Gastroesophageal sphincter (tissue), 4 donors: ENCODE measurements around the gene LYRM4. TPM values are rescaled to one million over a fixed set of nuclear protein-coding genes. Genes with fewer than 3 reads are reported as not detected.

ENCODE experiments used
- ATAC-seq: fragments of 150-250 bp; one replicate; pipeline ENCODE4 v1.9.1; 2016; ENCODE audit warnings: mild to moderate bottlenecking, moderate library complexity
- H3K27ac ChIP-seq, 4 donors: fragments of 200-600 bp; sonication (generic) in 3 of 4; 1 replicate in 3 of 4; 2 replicates in 1 of 4; pipeline ENCODE4 v1.5.1; 2016 to 2019
- H3K27me3 ChIP-seq: fragments of 200-600 bp; sonication (generic); one replicate; pipeline ENCODE4 v1.5.1; 2019
- H3K36me3 ChIP-seq, 2 donors: fragments of 200-600 bp; sonication (generic); one replicate each; pipeline ENCODE4 v1.5.1; 2019; ENCODE audit warnings: control low read depth in 1 of 2
- H3K4me1 ChIP-seq, 3 donors: fragments of 200-600 bp; sonication (generic); 1 replicate in 2 of 3; 2 replicates in 1 of 3; pipeline ENCODE4 v1.5.1; 2016 to 2019; ENCODE audit warnings: control low read depth in 2 of 3
- H3K4me3 ChIP-seq, 2 donors: fragments of 200-600 bp; sonication (generic); one replicate each; pipeline ENCODE4 v1.5.1; 2019; ENCODE audit warnings: mild to moderate bottlenecking in 1 of 2, moderate library complexity in 1 of 2
- H3K9me3 ChIP-seq, 3 donors: fragments of 200-600 bp; sonication (generic); one replicate each; pipeline ENCODE4 v1.5.1; 2017 to 2019; ENCODE audit warnings: control low read depth in 2 of 3
- CTCF ChIP-seq, 4 experiments: fragments of 200-600 bp in 2 of 4; fragments of 450-650 bp in 2 of 4; sonication (generic) in 1 of 4; IDR thresholded peaks; one replicate each; pipeline ENCODE4 v1.5.1; 2017 to 2019; ENCODE audit warnings: antibody characterized with exemption in 4 of 4, mild to moderate bottlenecking in 2 of 4, moderate library complexity in 2 of 4
- EP300 ChIP-seq: sonication (generic); formaldehyde crosslinking; IDR thresholded peaks from one replicate; pipeline ENCODE4 v1.6.1; 2017; ENCODE audit warnings: antibody characterized with exemption, mild to moderate bottlenecking
- POLR2A ChIP-seq, 2 donors: fragments of 450-650 bp; IDR thresholded peaks; one replicate each; pipeline ENCODE4 v1.6.1; 2017; ENCODE audit warnings: antibody characterized with exemption in 2 of 2, mild to moderate bottlenecking in 2 of 2, moderate library complexity in 1 of 2
- POLR2AphosphoS5 ChIP-seq: sonication (generic); formaldehyde crosslinking; IDR thresholded peaks from one replicate; pipeline ENCODE4 v1.6.1; 2017; ENCODE audit warnings: antibody characterized with exemption
- WGBS, 2 donors: methylation state at CpG; one replicate each; pipeline ENCODE4 v1.1.5; 2018; ENCODE audit warnings: low coverage in 1 of 2; 5-methylcytosine and 5-hydroxymethylcytosine counted together
- total RNA-seq, 4 donors: library from RNA; depleted of rRNA; stranded (reverse); fragments of >200 nt; gene quantifications; one replicate each; pipeline ENCODE4 v1.1.0, GENCODE V29; 2016

The LYRM4 gene
- total RNA-seq, 4 donors from 2014 or later: 16.4 to 27.9 (median 20.5) TPM

DNA sequence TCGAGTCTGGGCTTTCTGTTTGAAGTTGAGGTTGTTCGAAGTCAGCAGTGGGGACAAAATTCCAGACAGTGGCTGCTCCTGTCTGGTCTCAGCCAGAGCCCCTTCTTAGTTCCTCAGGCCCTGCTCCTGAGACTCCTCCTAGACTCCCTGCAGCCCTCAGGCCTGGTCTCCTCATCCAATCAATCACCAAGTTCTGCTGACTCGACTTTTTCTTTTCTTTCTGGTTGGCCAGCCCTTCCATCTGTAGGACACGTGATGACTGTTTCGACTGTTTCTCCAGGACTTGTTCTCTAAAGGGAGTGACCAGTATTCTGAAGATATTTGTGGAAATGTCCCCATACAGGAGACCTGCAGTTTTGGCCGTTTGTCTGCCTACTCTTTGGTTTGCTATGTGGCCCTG, 156.1 kb downstream of the LYRM4 start:
- Histone ChIP-seq H3K4me1 (no peaks in the 10 kb centered on the region), H3K4me3 (no peak overlapping the region), H3K9me3 (no peaks in the 10 kb centered on the region), H3K36me3 (peaks cover 0 to 21% of the 10 kb centered on the region in 2 donors), H3K27ac (no peak overlapping the region), H3K27me3 (no peaks in the 10 kb centered on the region)
- no peak for TF ChIP-seq EP300
- no peak for TF ChIP-seq POLR2A (IDR thresholded peaks at IDR 0.05)
- TF ChIP-seq CTCF (IDR thresholded peaks at IDR 0.05): no peak
- TF ChIP-seq POLR2AphosphoS5: no peak
- 76 to 95% methylated on average over 3 to 5 of the region's 6 CpGs for WGBS, 2 donors
- ATAC-seq: no peak

DNA sequence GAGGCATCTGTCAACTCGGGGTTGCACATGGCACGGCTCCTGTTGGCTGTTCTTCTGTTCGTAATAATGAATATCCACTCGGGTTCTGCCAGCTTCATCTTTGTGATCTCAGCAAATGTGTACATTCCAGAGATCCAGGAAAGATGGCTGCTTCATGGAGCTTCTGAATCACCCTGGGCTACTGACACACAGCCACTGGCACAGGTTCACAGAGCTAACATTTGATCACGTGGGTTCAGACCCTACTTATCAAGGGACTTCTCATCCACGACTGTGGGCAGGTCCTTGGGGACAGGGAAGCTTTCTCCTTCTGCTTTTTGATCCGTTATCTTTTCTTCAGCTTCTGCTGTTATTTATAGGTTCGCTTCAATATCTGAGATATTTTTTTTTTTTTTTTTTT, 157.5 kb downstream of the LYRM4 start:
- TF ChIP-seq EP300: no peak
- TF ChIP-seq POLR2AphosphoS5: no peak
- TF ChIP-seq POLR2A (IDR thresholded peaks at IDR 0.05): no peak
- TF ChIP-seq CTCF (IDR thresholded peaks at IDR 0.05): no peak
- no peak overlapping the region for H3K4me3 ChIP-seq
- peaks cover 0 to 9% of the 10 kb centered on the region in 2 donors for H3K36me3 ChIP-seq
- no peak for ATAC-seq
- no peak overlapping the region for H3K27ac ChIP-seq
- H3K27me3 ChIP-seq: no peaks in the 10 kb centered on the region
- whole genome bisulfite sequencing, 2 donors: 79 to 86% methylated on average over 8 of the region's 8 CpGs
- no peaks in the 10 kb centered on the region for H3K4me1 ChIP-seq
- no peaks in the 10 kb centered on the region for H3K9me3 ChIP-seq

DNA sequence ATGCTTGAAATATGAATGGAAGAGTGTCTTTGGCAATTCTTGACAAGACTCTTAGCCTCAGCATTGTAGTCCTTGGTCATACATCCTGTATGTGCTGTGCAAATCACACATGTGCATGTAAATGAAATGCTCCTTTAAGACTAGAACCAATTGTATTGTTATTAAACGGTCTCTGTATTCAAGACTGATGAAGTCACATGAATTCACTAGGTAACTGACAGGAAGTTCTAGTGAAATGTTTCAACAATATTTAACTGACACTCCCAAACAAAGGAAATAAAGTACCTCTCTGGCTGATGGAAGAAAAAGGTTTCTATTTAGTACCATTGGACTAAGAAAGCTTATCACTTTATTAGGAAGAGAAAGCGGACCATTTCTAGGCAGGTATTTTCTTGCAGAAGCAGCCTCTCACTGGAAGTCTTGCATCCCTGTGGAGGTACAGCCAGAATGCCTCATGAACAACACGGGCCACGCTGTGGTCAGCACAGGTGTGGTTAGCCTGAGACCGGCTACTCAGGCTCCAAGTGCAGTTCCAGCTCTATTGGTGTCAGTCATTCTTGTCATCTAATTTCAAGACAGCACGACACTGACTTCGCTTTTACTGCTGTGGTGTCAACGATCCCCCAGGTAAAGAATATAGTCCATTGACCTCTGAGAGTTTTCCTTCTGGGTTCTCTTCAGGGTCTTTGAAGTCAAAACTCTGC, 158.3 kb downstream of the LYRM4 start:
- ATAC-seq: no peak
- no peaks in the 10 kb centered on the region for H3K9me3 ChIP-seq
- H3K4me3 ChIP-seq: no peak overlapping the region
- peaks cover 0 to 5% of the 10 kb centered on the region in 2 donors for H3K36me3 ChIP-seq
- H3K4me1 ChIP-seq: no peaks in the 10 kb centered on the region
- WGBS, 2 donors: 85 to 88% methylated on average over 6 to 8 of the region's 8 CpGs
- no peak for TF ChIP-seq POLR2AphosphoS5
- no peak for TF ChIP-seq EP300
- TF ChIP-seq POLR2A (IDR thresholded peaks at IDR 0.05): no peak
- no peak for TF ChIP-seq CTCF (IDR thresholded peaks at IDR 0.05)
- H3K27ac ChIP-seq: no peak overlapping the region
- H3K27me3 ChIP-seq: no peaks in the 10 kb centered on the region

- Histone ChIP-seq H3K27ac (no peak overlapping the region), H3K4me3 (no peak overlapping the region), H3K27me3 (no peaks in the 10 kb centered on the region), H3K36me3 (no peaks in the 10 kb centered on the region), H3K9me3 (no peaks in the 10 kb centered on the region), H3K4me1 (no peaks in the 10 kb centered on the region)
- 90% methylated on average over 4 to 7 of the region's 7 CpGs for WGBS, 2 donors
- no peak for ATAC-seq
- TF ChIP-seq POLR2AphosphoS5 (no peak), EP300 (no peak), CTCF (IDR thresholded peaks at IDR 0.05) (no peak), POLR2A (IDR thresholded peaks at IDR 0.05) (no peak)
Measured at GRCh38 chr6:5100806-5101205, 159.9 kb downstream of the LYRM4 start.

DNA sequence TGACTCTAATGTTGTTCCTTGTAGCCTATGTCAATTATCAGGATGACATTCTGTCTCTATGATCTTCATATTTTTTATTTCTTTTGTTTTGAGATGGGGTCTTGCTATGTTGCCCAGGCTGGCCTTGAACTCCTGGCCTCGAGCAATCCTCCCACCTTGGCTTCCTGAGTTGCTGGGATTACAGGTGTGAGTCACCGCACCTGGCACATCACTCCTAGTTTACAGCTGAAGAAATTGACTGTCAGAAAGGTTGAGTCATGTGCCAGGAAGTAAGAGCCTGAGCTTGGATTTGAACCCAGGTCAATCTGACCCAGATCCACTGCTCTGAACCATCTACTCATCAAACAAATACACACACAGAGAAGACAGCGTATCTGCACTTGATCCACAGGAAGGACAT, 161.2 kb downstream of the LYRM4 start:
- H3K4me3 ChIP-seq: no peak overlapping the region
- WGBS, 2 donors: 94 to 100% methylated on average over 2 to 3 of the region's 3 CpGs
- no peak for ATAC-seq

More for the DNA sequence above, 161.2 kb downstream of the LYRM4 start:
- Histone ChIP-seq H3K27me3 (no peaks in the 10 kb centered on the region), H3K27ac (no peak overlapping the region), H3K36me3 (no peaks in the 10 kb centered on the region), H3K4me1 (no peaks in the 10 kb centered on the region), H3K9me3 (no peaks in the 10 kb centered on the region)
- TF ChIP-seq POLR2A (IDR thresholded peaks at IDR 0.05) (no peak), EP300 (no peak), CTCF (IDR thresholded peaks at IDR 0.05) (no peak), POLR2AphosphoS5 (no peak)
